Activated T-cell treated with anti-CD3 and anti-CD28 coated beads for 1 hour (primary cell): Measurements from ENCODE around the gene CXCL1.

Experiments
- DNase-seq: peaks from one replicate; pipeline ENCODE4 v3.0.0-alpha.2; 2020; ENCODE audit warnings: low read depth

Gene CXCL1

DNA sequence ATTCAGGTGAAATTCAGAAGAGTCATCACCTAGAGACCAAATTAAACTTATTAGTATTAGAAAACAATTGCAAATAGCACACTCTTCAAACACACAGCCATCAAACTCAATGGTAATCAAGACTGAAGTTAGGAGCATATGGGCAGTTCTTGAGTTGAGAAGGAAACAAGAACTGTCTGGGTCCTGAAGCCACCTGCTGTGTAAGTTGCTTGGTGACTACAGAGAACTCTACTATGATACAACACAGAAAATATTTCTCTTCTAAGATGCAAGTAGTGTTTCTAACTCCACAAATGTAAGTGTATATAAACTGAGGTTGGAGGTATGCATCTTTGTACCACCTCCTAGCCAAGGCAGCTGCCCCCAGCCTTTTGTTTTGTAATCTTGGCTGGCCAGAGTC is 16.4 kb upstream of the CXCL1 start:
- DNase-seq, result no peak

DNA sequence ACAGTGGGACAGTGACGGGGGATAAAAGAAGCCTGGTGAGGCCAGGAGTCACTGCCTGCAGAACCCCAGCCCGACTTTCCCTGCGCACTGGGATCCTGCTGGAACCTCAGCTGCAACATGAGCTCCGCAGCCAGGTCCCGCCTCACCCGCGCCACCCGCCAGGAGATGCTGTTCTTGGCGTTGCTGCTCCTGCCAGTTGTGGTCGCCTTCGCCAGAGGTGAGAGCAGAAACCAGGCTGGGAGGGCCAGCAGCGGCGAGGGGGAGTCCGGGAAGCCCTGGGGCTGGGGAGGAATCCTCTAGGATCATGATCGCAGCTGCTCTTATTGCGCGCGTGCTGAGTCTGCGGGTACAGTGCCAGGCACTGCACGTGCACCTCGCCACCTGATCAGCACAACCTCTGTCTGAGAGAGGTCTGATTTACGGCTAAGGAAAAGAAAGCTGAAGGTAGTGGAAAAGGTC is 15.9 kb upstream of the CXCL1 start, which contains the start of gene PF4V1:
PF4V1 (plus strand) TSS at position 51 of the 459 bp plus-strand sequence; CDS start at position 118, 67 bp downstream.
- no peak for DNase-seq

GRCh38 chr4:73853718-73854473 is 15.3 kb upstream of the CXCL1 start:
- DNase-seq, result no peak

DNA sequence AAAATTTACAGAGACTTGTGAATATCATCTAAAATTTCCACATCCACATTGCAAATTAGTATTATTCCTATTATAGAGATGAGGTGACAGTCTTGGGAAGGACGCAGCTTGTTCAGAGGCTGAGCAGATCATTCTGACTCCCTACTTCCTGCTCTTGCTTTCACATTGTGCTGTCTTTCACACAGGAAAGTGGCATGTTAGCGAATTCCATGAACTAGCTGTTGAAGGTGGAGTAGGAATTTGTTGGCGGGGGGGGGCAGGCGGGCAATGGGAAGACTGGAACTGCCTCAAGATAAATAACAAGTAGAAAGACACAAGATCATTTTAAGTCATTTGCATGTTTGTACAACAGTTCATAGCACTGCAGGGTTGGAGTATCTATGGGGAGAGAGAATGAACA is 13.8 kb upstream of the CXCL1 start:
- DNase-seq, result no peak

DNA sequence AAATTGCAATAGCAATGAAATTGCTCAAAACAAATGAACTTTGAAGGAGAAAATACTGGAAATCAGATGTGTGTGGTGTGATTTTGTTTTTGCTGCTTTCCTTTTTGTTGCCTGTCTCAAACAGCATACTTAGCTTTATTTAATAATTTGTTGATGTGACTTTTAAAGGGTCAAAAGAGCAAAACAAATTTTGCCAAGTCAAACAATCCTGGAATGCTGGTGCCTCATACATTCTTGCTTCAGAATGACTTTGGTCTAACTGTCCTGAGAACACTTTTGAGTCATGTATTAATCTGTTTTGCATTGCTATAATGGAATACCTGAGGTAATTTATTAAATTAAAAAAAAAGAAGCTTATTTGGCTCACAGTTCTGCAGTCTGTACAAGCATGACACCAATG is 12.7 kb upstream of the CXCL1 start:
- DNase-seq, result no peak

DNA sequence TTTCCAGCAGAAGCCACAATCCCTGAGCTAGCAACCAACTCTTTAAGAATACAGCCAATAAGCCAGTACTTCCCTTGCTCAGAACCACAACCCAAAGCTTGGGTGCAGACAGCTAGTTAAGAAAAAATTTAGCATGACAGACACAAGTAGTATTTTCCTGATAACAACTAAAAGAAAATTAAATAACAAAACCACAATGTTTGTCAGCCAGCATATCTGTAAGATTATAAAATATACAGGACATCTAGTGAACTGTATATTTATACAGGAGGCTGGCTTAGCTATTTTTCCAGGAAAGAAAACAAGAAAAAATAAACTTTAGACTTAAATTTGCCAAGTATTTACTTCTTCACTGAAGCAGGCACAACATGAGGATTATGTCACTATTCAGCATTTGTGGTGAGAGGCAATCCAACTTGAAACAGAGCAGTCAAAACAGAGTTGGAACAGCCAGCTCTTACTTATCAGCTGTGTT is 9.5 kb upstream of the CXCL1 start:
- DNase-seq, result no peak

- DNase-seq, result no peak
Observed at GRCh38 chr4:73860181-73860580, 9.0 kb upstream of the CXCL1 start.

GRCh38 chr4:73860917-73861316 is 8.3 kb upstream of the CXCL1 start:
- DNase-seq, result no peak

- DNase-seq, result no peak
Observed at GRCh38 chr4:73862322-73862721, 6.9 kb upstream of the CXCL1 start.

GRCh38 chr4:73864365-73864764 is 4.8 kb upstream of the CXCL1 start:
- no peak for DNase-seq

DNA sequence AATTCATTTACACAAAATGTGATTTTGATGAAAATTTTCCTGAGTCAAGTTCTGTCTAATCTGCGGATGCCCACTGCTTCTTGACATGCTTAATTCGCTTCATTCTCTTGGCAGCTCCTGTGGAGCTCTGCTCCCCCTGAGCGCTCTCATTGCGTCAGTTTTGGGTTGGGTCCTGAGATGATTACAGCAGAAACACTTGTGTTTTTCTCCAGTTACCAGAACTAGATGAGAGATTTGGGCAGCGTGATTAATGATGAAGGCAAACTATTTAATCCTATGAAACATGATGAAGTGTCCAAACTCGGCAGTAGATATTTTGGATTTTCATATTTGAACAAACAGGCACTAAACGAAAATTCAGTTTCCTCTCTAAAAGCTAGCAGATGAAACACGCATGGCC is 4.2 kb upstream of the CXCL1 start:
- no peak for DNase-seq

- DNase-seq, result no peak
Observed at GRCh38 chr4:73865431-73866096, 3.6 kb upstream of the CXCL1 start.

DNA sequence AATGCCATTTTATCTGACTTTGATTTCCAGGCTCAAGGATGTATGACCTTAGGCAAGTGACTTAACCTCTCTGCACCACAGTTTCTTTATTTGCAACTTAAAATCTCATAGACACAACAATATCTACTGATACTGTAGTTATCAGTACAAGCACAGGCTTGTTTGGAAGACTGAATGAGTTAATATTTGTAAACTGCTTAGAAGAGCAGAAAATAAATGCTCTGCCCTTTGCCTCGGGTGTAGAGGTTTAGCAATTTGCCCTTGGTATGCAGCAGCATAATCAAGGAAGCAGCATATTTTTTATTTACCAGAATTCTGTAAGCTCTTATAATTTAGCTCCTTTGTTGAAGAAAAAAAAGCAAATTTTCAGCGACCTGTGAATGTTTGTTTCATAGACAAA is 2.9 kb upstream of the CXCL1 start:
- DNase-seq, result no peak

GRCh38 chr4:73867783-73868182 is 1.4 kb upstream of the CXCL1 start:
- DNase-seq, result no peak

GRCh38 chr4:73868206-73869129 is 725 bp upstream of the CXCL1 start:
- DNase-seq, result no peak

DNA sequence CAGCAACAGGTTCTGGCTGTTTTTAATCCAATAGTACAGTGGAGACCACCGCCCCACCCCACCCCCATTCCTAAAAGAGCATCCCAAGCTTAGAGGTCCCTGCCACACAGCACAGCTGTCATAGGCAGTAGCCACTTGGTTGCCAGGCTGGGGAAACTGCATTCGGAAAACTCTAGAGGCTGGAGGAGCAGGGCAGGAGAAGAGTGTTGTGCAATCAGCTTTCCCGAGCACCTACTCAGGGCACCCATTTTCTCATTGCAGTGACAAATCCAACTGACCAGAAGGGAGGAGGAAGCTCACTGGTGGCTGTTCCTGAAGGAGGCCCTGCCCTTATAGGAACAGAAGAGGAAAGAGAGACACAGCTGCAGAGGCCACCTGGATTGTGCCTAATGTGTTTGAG is 1.1 kb downstream of the CXCL1 start:
- DNase-seq, result no peak

GRCh38 chr4:73870768-73871167 is 1.6 kb downstream of the CXCL1 start:
- no peak for DNase-seq

GRCh38 chr4:73871511-73872310 is 2.5 kb downstream of the CXCL1 start:
- DNase-seq, result no peak

DNA sequence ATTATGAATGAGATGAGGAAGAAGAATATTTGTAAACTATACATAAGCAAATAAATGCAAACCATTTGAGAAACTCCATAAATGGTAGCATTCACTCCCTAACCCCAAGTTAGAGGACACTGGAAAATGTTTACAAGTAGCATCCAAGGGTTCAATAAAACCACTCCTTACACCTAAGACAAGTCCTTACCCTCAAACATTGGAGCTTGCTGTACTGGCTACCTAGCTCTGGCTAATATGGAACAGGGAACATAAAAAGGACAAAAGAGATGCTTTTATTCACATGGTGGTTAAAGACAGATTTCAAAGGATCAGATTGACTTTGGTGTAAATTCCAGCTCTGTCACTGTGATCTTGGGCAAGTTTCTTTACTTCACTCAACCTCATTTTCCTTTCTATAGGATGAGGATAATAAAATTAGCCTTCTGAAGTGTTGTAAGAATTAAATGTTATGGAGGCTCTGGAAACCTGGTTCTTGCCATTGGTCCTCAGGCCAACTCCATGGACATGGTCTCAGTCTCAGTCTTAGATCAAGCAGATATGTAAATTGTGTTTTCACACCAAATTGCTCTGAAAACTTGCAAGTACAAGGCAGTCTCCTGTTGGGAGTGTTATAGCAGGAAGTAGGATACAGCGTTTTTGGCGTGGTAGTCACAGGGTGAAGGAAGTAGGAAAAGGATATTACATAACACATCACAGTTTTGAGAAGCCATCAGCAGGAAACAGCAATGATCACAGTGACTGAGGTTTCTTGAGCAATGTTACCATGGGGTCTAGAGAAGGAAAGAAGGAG is 3.3 kb downstream of the CXCL1 start:
- DNase-seq, result no peak

GRCh38 chr4:73874386-73874785 is 5.2 kb downstream of the CXCL1 start:
- DNase-seq, result no peak

GRCh38 chr4:73875401-73875800 is 6.2 kb downstream of the CXCL1 start:
- no peak for DNase-seq
